ENCODE results near the gene ZBTB40.

ZBTB40 gene

DNA sequence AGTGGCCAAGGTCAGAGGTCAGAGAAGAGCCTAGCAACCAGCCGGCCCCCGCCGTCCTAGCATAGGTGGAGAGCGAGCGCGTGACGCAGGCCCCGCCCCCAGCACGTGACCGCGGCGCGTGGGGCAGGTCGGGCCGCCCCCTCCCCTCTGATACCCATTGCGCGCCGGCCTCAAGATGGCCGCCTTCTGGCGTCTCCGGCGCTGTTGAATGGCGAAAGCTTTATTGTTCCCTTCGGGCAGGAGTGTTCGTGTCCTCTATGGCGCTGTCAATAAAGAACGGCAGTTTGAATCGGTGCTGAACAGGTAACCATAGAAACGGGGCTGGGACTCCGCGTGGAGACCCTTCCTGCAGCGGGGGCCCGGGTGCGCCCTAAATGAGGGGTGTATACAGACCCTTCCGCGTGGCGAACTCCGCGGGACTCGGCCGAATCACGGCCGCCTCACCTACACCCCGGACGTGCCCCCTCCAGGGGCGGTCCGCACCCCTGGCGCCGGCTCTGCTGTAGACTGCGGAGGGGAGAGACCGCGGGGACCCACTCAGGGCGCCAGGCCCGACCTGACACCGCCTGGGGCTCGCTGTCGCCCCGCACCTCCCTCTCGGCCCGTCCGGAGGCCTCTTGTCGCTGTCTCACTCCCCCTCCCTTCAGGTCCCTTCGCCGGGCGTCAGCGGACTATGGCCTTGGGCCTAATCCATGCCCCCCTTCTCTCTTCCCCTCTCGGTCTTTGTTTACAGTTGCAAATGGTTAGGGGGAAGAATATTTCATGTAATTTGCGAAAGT lies at the start of gene ZBTB40:
Gene ZBTB40 (plus strand): TSS at position 150 of the 779 bp plus-strand sequence. CDS start 38,098 bp downstream, outside the sequence.
- H3K4me3 Mint-ChIP-seq = peak within 1 kb of the TSS; percentile 97

DNA sequence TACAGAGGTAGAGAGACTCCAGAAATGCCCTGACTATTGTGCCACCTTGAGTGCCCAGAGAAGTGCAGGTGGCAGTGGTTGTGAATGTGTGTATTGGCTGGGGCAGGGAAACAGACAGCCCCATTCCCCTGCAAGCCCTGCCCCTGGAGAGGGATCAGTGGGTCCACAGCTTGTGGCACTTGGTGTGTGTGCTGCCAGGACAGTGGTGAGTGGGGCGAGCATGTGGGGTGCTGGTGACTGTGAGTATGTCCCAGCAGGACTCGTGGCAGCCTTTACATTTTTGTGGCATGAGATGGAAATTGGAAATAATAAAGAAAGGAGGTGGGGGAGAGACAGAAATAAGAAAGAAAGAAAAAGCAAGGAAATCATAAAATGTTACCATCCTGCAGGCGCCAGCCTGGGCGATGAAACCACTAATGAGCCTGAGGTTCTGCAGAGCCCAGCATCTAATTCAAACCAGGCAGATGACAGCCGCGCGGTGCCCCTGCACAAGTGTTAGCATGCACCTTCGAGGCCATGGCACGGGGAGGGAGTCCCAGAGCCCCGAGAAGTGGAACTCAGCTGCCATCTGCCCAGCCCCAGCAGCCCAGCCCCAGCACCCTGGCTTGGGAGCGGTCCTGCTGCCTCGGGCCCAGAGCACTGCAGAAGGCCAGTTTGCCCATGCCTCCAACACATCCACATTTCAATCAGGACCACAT lies 49.1 kb upstream of the ZBTB40 start:
- Mint-ChIP-seq H3K4me3 (no peak overlapping the region), H3K27me3 (peaks cover 50 to 51% of the 10 kb centered on the region in 2 donors), H3K9me3 (no peaks in the 10 kb centered on the region), H3K4me1 (no peaks in the 10 kb centered on the region), H3K36me3 (no peaks in the 10 kb centered on the region), H3K27ac (no peak overlapping the region)
- no peak for ATAC-seq (replicated peaks)
- no peak for DNase-seq

More for the DNA sequence above, at the start of gene ZBTB40:
- ATAC-seq (replicated peaks) (peak; percentile 95 to 98), DNase-seq (peak; percentile 95)
- Mint-ChIP-seq H3K4me1 (peaks cover 22% of the 10 kb centered on the region in 2 donors), H3K27ac (peak within 1 kb of the TSS; percentile 97), H3K27me3 (peaks cover 3 to 6% of the 10 kb centered on the region in 2 donors), H3K36me3 (peaks cover 8 to 14% of the 10 kb centered on the region in 2 donors), H3K9me3 (peaks cover 0 to 4% of the 10 kb centered on the region in 2 donors)

- no peak overlapping the region for H3K27ac Mint-ChIP-seq
- no peaks in the 10 kb centered on the region for H3K4me1 Mint-ChIP-seq
- ATAC-seq (replicated peaks) (no peak), DNase-seq (no peak)
- H3K4me3 Mint-ChIP-seq = no peak overlapping the region
- H3K36me3 Mint-ChIP-seq = no peaks in the 10 kb centered on the region
- peaks cover 43 to 53% of the 10 kb centered on the region in 2 donors for H3K27me3 Mint-ChIP-seq
- H3K9me3 Mint-ChIP-seq = no peaks in the 10 kb centered on the region
Measured at GRCh38 chr1:22404486-22404885, 47.2 kb upstream of the ZBTB40 start.

DNA sequence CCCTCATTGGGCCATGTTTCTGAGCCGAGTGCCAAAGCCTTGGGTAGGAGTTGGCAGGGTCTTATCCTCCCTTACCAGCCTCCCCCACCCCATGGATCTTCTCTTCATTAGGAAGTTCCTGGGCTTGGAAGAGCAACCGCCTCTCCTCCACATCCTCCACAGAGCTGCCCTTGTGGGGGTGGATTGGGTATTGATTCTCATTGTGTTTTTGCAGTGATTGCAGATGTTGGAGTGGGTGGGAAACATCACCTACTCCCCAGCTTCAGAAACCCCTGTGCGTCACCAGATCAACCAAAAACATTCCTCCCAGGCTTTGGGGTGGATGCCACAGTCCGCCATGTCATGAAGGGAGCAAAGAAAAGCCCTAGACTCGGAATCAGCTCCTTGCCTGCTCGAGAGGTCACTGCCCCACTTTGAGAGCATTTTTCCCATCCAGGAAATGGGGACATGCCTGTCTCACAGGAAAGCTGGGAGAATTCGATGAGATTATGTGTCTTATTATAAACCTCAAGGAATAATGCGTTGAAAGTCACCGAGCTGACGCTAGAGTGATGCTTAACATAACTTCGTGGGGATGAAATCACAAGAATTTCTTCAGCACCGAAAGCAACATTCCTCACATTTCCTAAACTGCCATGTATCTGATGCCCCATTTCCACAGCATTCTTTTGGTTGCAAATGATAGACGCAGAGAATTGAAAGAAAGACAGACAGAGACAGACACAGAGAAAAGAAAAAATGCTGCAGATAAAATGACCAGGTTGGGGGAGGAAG lies 44.7 kb upstream of the ZBTB40 start:
- H3K9me3 Mint-ChIP-seq = peaks cover 0 to 7% of the 10 kb centered on the region in 2 donors
- DNase-seq (no peak), ATAC-seq (replicated peaks) (no peak)
- H3K27me3 Mint-ChIP-seq = peaks cover 36 to 40% of the 10 kb centered on the region in 2 donors
- H3K4me1 Mint-ChIP-seq = no peaks in the 10 kb centered on the region
- no peak overlapping the region for H3K4me3 Mint-ChIP-seq
- no peaks in the 10 kb centered on the region for H3K36me3 Mint-ChIP-seq
- H3K27ac Mint-ChIP-seq = no peak overlapping the region

GRCh38 chr1:22408230-22408629 lies 43.4 kb upstream of the ZBTB40 start:
- Mint-ChIP-seq H3K36me3 (no peaks in the 10 kb centered on the region), H3K4me3 (no peak overlapping the region), H3K27ac (peak overlapping the region; percentile 33), H3K4me1 (no peaks in the 10 kb centered on the region), H3K9me3 (peaks cover 0 to 7% of the 10 kb centered on the region in 2 donors), H3K27me3 (peaks cover 33% of the 10 kb centered on the region in 2 donors)
- no peak for DNase-seq
- no peak for ATAC-seq (replicated peaks)

DNA sequence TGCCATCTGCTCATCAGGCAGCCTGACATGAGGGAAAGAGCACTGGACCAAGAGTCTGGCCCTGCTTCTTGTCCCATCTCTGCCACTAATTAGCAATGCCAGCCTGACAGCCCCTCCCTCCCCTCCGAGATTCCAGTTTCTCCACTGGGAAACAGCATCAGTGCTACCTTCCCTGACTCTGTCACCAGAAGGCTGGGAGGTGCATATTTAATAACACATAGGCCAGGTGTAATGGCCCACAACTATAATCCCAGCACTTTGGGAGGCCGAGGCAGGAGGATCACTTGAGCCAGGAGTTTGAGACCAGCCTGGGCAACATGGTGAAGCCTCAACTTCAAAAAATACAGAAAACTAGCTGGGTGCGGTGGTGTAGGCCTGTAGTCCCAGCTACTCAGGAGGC lies 41.2 kb upstream of the ZBTB40 start:
- DNase-seq (no peak), ATAC-seq (replicated peaks) (no peak)
- Mint-ChIP-seq H3K36me3 (no peaks in the 10 kb centered on the region), H3K4me3 (no peak overlapping the region), H3K27me3 (peaks cover 15 to 21% of the 10 kb centered on the region in 2 donors), H3K27ac (no peak overlapping the region), H3K4me1 (no peaks in the 10 kb centered on the region), H3K9me3 (peaks cover 0 to 7% of the 10 kb centered on the region in 2 donors)

DNA sequence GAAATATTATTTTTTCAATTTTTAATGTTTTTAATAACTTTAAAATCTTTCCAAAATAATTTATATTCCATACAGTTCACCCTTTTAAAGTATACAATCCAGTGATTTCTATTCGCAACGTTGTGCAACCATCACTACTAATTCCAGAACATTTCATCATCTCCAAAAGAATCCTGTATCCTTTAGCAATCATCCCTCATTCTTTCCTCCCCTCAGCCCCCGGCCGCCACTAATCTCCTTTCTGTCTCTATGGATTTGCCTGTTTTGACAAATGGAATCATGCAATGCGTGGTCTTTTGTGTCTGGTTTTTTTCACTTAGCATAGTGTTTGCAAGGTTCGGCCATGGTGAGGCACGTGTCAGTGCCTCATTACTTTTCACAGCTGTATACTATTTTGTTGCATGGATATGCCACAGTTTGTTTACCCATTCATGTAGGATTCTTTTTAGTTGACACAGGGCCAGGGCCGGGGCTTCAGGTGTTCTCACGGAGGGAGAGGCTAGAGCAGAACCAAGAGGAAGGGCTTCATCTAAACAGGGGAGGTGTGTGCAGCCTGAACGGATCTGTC lies 40.6 kb upstream of the ZBTB40 start:
- H3K27me3 Mint-ChIP-seq = peaks cover 15% of the 10 kb centered on the region in 2 donors
- H3K4me1 Mint-ChIP-seq = no peaks in the 10 kb centered on the region
- H3K27ac Mint-ChIP-seq = no peak overlapping the region
- ATAC-seq (replicated peaks) = no peak
- H3K9me3 Mint-ChIP-seq = peaks cover 0 to 7% of the 10 kb centered on the region in 2 donors
- no peaks in the 10 kb centered on the region for H3K36me3 Mint-ChIP-seq
- no peak for DNase-seq
- H3K4me3 Mint-ChIP-seq = no peak overlapping the region

GRCh38 chr1:22411589-22411988 lies 40.1 kb upstream of the ZBTB40 start:
- peaks cover 0 to 7% of the 10 kb centered on the region in 2 donors for H3K9me3 Mint-ChIP-seq
- H3K27ac Mint-ChIP-seq = no peak overlapping the region
- H3K36me3 Mint-ChIP-seq = no peaks in the 10 kb centered on the region
- ATAC-seq (replicated peaks) = no peak
- H3K27me3 Mint-ChIP-seq = peaks cover 16 to 18% of the 10 kb centered on the region in 2 donors
- peaks cover 0 to 3% of the 10 kb centered on the region in 2 donors for H3K4me1 Mint-ChIP-seq
- DNase-seq = no peak
- H3K4me3 Mint-ChIP-seq = no peak overlapping the region

GRCh38 chr1:22412932-22413727 lies 38.5 kb upstream of the ZBTB40 start:
- no peak for DNase-seq
- no peak overlapping the region for H3K4me3 Mint-ChIP-seq
- ATAC-seq (replicated peaks) = no peak
- H3K27me3 Mint-ChIP-seq = peaks cover 27 to 30% of the 10 kb centered on the region in 2 donors
- H3K36me3 Mint-ChIP-seq = no peaks in the 10 kb centered on the region
- peaks cover 0 to 6% of the 10 kb centered on the region in 2 donors for H3K4me1 Mint-ChIP-seq
- H3K27ac Mint-ChIP-seq = no peak overlapping the region
- H3K9me3 Mint-ChIP-seq = peaks cover 0 to 7% of the 10 kb centered on the region in 2 donors

- ATAC-seq (replicated peaks) (no peak), DNase-seq (no peak)
- Mint-ChIP-seq H3K4me1 (peaks cover under 1 to 6% of the 10 kb centered on the region in 2 donors), H3K9me3 (peaks cover 0 to 7% of the 10 kb centered on the region in 2 donors), H3K4me3 (no peak overlapping the region), H3K27me3 (peaks cover 33% of the 10 kb centered on the region in 2 donors), H3K27ac (no peak overlapping the region), H3K36me3 (no peaks in the 10 kb centered on the region)
Measured at GRCh38 chr1:22413799-22414198, 37.9 kb upstream of the ZBTB40 start.

DNA sequence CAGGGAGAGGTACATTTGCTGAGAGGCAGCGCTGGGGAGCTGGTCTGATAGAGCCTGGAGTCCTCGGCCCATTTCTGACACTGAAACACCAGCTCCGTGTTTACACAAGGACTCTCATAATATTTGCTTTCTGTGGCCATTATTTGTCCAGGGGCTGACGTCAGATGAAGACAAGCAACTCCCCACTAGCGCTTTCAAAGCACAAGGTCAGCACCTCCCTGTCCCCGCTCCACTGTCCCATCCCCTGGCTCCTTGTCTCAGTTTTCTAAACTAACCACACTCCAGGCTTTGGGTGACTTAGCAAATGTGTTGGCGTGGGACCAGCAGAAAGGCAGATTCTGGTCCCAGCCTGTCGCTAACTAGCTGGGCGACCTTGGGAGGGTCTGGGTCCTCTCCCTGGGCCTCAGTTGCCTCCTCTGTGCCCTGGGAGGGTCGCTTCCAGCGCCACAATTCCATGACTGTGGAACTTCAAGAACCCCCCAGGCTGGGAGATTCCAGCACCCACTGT lies 37.4 kb upstream of the ZBTB40 start:
- no peak for ATAC-seq (replicated peaks)
- Mint-ChIP-seq H3K4me1 (peaks cover 3 to 6% of the 10 kb centered on the region in 2 donors), H3K36me3 (no peaks in the 10 kb centered on the region), H3K27me3 (peaks cover 37 to 38% of the 10 kb centered on the region in 2 donors), H3K27ac (no peak overlapping the region), H3K9me3 (peaks cover 0 to 7% of the 10 kb centered on the region in 2 donors), H3K4me3 (no peak overlapping the region)
- DNase-seq = no peak

DNA sequence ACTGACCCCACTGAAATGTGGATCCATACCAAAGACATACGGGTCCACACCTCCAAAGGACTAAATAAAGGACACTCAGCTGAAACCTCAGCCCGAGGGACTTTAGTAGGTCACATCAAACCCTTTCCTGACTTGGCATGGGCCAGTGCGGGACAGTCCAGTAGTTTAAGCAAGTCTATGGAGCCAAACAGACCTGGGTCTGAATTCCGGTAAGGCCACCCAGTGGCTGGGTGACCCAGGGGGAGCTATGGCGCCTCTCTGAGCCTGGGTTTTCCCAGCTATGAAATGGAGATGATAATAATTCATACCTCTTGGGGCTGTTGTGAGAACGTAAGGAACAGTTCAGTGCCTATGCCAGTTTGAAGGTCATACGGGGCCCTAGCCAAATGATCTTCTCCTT lies 36.2 kb upstream of the ZBTB40 start:
- peaks cover 5 to 6% of the 10 kb centered on the region in 2 donors for H3K4me1 Mint-ChIP-seq
- no peaks in the 10 kb centered on the region for H3K36me3 Mint-ChIP-seq
- H3K9me3 Mint-ChIP-seq = peaks cover 0 to 7% of the 10 kb centered on the region in 2 donors
- H3K4me3 Mint-ChIP-seq = no peak overlapping the region
- DNase-seq (no peak), ATAC-seq (replicated peaks) (no peak)
- H3K27ac Mint-ChIP-seq = no peak overlapping the region
- peaks cover 49 to 50% of the 10 kb centered on the region in 2 donors for H3K27me3 Mint-ChIP-seq

Measured in stimulated activated naive B cell treated with anti-CD40 and anti-IgM and Interleukin-4, amounts not matched to agents 10 μg/mL and 1 μg/mL and 100 μg/mL, for 72 hours (primary cell).